Hypothalamus (tissue), 51 donors: ENCODE measurements around the gene ADRM1.

Source experiments
- DNase-seq, 51 donors: peaks; one replicate each; lab custom pipeline; 2025; lab: John Stamatoyannopoulos, UW

Gene ADRM1

GRCh38 chr20:62296724-62297448, 5.9 kb upstream of the ADRM1 start:
- DNase-seq: no peak

DNA sequence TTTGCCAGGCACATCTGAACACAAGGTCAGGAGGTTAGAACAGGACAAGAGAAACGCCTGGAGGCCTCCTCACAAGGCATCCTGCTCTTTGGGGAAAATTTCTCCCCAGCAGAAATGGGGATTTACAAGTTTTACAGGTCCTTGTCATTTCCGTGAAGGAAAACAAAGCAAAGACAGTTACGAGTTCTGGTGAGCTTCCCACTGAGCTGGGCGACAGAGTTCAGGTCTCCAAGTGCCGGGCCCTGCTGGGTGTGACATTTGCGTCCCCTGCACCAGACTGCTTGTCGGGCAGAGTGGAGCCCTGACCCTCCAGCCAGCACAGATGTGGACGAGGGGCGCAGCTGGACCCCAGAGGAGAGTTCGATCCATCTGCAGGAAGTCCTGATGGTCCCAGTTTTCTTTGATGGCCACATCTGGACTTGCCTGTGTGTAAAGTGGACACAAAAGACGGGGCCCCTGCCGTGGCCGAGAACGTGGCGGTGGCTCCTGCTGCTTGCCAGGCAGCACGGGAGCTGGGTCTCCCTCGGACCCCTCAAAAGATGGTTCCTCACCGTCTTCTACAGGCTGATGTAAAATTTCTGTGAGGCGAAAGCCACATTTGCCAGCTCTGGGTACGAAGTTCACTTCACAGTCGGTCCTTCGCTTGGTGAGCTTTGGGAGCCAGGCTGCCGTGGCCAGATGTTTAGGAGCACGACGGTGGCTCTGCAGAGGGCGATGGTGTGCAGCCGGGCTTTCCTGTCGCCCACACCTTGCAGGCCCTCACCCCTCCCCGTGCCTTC, 5.2 kb upstream of the ADRM1 start:
- DNase-seq: no peak

GRCh38 chr20:62298577-62299249, 4.1 kb upstream of the ADRM1 start:
- no peak for DNase-seq

GRCh38 chr20:62299666-62300236, 3.0 kb upstream of the ADRM1 start:
- DNase-seq: no peak

DNA sequence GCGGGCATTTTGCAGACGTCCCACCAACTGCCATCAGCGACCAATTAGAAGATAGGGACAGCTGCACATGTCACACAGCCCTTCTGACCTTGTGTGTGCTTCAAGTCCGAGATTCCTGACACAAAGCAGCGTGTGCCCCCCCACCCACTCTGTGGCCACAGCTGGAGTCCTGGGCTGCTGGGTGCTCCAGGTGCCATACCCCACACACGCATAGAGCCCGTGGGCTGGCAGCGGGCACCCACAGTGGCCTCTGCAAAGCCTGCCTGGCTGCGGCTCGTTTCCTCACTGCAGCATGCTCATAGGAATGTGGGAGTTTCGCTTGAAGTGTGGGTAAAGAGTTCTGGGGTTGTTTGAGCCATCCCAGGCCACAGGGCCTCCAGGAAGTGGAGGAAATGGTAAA, 2.5 kb upstream of the ADRM1 start:
- no peak for DNase-seq

- DNase-seq: peak in 3 of 51 donors; percentile 8 to 19 (median 13)
Observed at GRCh38 chr20:62301111-62301668, 1.6 kb upstream of the ADRM1 start.

- DNase-seq: peak; percentile 27 to 88 (median 71)
Observed at GRCh38 chr20:62301773-62302340, 940 bp upstream of the ADRM1 start.

DNA sequence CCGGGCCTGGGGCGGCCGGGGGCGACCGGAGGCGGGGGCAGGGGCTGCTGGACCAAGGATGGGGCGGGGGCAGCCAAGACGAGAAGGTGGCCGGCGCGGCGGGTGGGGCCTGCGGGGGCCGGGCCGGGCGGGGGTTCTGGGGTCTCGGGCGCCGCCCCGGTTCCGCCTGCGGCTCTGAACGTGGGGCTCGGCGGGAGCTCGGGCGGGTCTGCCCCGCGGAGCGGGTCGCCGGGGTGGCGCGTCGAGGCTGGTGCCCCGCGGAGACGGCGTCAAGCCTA, 204 bp downstream of the ADRM1 start:
- no peak for DNase-seq

GRCh38 chr20:62303340-62304226, 786 bp downstream of the ADRM1 start:
- DNase-seq: no peak

GRCh38 chr20:62304331-62305148, 1.7 kb downstream of the ADRM1 start:
- DNase-seq: no peak

- DNase-seq: no peak
Observed at GRCh38 chr20:62305149-62305764, 2.5 kb downstream of the ADRM1 start.

GRCh38 chr20:62305765-62306413, 3.1 kb downstream of the ADRM1 start:
- no peak for DNase-seq

DNA sequence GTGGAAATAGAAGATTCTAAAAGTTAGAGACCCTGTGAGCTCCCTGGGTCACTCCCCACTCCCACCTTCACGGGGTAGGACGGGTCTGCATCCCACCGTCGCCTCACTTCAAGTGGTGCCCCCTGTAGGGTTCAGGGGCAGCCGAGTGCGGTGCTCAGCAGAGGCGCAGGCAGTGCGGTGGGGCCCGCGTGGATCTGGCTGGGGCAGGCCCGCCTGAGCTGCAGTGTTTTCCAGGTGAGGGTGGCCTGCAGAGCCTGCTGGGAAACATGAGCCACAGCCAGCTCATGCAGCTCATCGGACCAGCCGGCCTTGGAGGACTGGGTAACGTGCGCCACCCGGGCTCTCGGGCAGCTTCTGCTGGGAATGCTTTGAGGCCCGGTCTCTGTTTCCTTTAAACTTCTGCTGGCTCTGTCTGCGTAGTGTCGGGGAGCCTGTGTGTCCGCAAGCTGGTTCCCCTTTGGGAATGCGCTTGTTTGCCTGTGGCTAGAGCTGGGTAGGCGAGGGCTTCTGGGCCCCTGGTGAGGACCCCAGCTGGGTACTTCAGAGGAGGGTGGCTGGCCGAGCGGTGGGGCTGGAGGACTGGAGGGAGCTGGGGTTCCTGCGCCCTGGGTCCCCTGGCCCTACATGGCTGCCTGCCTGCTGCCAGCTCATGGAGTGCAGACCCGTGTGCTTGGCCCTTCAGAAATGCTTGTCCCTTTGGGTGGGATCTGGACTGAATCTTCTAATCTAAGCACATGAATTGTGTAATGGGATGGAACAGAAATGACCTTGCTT, 3.8 kb downstream of the ADRM1 start:
- no peak for DNase-seq

DNA sequence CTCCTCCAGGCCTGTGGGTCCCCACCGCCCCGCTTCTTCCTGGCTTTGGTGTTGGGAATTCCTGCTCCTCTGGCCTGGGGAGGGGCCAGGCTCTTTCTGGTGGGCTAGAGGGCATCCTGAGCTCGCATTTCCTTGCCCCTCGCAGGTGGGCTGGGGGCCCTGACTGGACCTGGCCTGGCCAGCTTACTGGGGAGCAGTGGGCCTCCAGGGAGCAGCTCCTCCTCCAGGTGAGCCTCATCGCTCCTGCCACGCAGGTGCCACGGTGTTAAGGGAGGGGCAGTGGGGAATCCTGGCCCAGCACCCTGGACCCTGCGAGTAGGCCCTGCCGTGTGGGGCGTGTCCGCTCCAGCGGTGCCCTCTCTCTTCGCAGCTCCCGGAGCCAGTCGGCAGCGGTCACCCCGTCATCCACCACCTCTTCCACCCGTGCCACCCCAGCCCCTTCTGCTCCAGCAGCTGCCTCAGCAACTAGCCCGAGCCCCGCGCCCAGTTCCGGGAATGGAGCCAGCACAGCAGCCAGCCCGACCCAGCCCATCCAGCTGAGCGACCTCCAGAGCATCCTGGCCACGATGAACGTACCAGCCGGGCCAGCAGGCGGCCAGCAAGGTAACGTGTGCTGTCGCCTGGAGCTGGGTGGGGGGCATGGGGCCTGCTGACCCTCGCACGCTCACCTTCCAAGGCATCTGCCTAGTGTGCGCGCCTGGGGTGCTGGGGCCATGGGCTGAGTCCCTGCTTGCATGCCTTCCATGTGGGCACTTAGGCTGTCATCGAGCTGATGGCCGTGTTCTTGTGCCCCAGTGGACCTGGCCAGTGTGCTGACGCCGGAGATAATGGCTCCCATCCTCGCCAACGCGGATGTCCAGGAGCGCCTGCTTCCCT, 4.7 kb downstream of the ADRM1 start:
- no peak for DNase-seq

DNA sequence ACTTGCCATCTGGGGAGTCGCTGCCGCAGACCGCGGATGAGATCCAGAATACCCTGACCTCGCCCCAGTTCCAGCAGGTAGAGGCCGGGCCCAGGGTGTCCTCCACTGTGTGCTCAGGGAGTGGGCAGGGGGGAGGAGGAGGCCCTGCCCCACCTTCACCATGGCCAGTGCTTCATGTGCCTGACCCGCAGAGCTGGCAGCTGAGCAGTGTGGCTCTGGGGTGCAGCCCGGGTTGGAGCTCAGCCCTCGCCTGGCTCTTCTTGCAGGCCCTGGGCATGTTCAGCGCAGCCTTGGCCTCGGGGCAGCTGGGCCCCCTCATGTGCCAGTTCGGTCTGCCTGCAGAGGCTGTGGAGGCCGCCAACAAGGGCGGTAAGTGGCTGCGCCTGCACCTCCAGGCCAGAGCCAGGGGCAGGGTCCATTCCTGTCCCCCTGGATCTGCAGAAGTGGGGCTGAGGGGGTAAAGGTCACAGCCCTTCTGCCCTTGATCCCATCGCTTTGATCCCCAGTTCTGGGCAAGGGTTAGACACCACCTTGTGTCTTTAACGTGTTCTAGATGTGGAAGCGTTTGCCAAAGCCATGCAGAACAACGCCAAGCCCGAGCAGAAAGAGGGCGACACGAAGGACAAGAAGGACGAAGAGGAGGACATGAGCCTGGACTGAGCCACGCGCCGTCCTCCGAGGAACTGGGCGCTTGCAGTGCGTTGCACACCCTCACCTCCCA, 5.5 kb downstream of the ADRM1 start:
- DNase-seq: peak in 5 of 51 donors; percentile 16 to 63 (median 29)
